Measurements from ENCODE around the gene UCHL3.

DNA sequence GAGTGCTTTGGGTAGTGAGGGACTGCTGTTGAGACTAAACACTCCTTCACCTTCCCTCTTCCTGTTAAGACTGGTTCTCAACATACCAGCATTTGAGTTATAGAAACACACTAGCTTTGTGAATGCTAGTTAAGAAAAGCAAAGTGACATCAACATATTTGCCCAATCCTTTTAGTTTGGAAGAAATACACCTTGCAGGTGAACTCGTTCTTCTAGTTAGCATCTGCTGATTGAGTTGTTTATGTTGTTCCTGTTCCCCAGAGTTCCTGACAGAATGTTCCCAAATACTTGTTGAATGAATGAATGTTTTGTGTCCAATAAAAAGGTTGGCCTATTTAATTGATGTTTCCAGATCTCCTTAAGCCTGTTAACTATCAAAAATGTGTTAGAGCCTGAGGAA lies 93.6 kb downstream of the UCHL3 start:
- TF ChIP-seq, protein P1, sequence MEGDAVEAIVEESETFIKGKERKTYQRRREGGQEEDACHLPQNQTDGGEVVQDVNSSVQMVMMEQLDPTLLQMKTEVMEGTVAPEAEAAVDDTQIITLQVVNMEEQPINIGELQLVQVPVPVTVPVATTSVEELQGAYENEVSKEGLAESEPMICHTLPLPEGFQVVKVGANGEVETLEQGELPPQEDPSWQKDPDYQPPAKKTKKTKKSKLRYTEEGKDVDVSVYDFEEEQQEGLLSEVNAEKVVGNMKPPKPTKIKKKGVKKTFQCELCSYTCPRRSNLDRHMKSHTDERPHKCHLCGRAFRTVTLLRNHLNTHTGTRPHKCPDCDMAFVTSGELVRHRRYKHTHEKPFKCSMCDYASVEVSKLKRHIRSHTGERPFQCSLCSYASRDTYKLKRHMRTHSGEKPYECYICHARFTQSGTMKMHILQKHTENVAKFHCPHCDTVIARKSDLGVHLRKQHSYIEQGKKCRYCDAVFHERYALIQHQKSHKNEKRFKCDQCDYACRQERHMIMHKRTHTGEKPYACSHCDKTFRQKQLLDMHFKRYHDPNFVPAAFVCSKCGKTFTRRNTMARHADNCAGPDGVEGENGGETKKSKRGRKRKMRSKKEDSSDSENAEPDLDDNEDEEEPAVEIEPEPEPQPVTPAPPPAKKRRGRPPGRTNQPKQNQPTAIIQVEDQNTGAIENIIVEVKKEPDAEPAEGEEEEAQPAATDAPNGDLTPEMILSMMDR (IDR thresholded peaks at IDR 0.05) = no peak
- no peak for TF ChIP-seq POLR2A (IDR thresholded peaks at IDR 0.05)
